SK-N-SH (cell line): ENCODE data around the gene ACTRT3. TPM values are rescaled to one million over a fixed set of nuclear protein-coding genes. Genes with fewer than 3 reads are reported as not detected.
A peak's percentile ranks its signal among the peaks of the same experiment; 100 is the strongest.

Source experiments
- CTCF ChIA-PET: fragments of 300-600, 350-600 bp; formaldehyde crosslinking; extraction: SDS; loops from one replicate; lab custom pipeline; 2021; lab: Yijun Ruan, JAX
- POLR2A ChIA-PET: fragments of 350-600 bp; sonication (Branson Sonifier 250); formaldehyde crosslinking; extraction: SDS; loops from one replicate; lab custom pipeline; 2020; ENCODE audit warnings: antibody characterized with exemption, inconsistent platforms; lab: Yijun Ruan, JAX
- DNase-seq: peaks from one replicate; pipeline ENCODE4 v3.0.0; 2012
- H2AFZ ChIP-seq: fragments of 200-600 bp; sonication (generic); 2 replicates; pipeline ENCODE4 v1.8.1; 2016; ENCODE audit warnings: antibody characterized with exemption, mild to moderate bottlenecking, low read depth
- H3F3A ChIP-seq: fragments of 200-600 bp; sonication (generic); replicated peaks from 2 replicates; pipeline ENCODE3; 2016; ENCODE audit warnings: antibody characterized with exemption, mild to moderate bottlenecking; ENCODE audit not compliant: insufficient read depth
- H3K27ac ChIP-seq, 2 experiments: fragments of 200-500 bp in 1 of 2; fragments of 200-600 bp in 1 of 2; sonication (Bioruptor generic) in 1 of 2; sonication (generic), shearing (Covaris generic) in 1 of 2; 2 replicates each; pipeline versions ENCODE4 v1.5.1 to v1.6.1; 2014 to 2016; ENCODE audit warnings: low read depth in 2 of 2, inconsistent platforms in 1 of 2, low read length in 1 of 2, mild to moderate bottlenecking in 1 of 2, mixed read lengths in 1 of 2
- H3K27me3 ChIP-seq: fragments of 200-600 bp; sonication (generic), shearing (Covaris generic); 2 replicates; pipeline ENCODE4 v1.6.1; 2016; ENCODE audit warnings: mixed run types; ENCODE audit not compliant: insufficient read depth
- H3K36me3 ChIP-seq, 2 experiments: fragments of 200-500 bp in 1 of 2; fragments of 200-600 bp in 1 of 2; sonication (Bioruptor generic) in 1 of 2; sonication (generic) in 1 of 2; replicated peaks in 1 of 2; 2 replicates each; pipeline versions ENCODE3 to v1.5.1; 2014 to 2016; ENCODE audit warnings: low read length in 1 of 2, mild to moderate bottlenecking in 1 of 2; ENCODE audit not compliant: insufficient read depth in 2 of 2, control insufficient read depth in 1 of 2
- H3K4me1 ChIP-seq, 2 experiments: fragments of 200-500 bp in 1 of 2; fragments of 200-600 bp in 1 of 2; sonication (Bioruptor generic) in 1 of 2; sonication (generic), shearing (Covaris generic) in 1 of 2; 2 replicates each; pipeline versions ENCODE4 v1.5.1 to v1.6.1; 2014 to 2016; ENCODE audit warnings: low read depth in 1 of 2, low read length in 1 of 2, mixed run types in 1 of 2; ENCODE audit not compliant: insufficient read depth in 2 of 2, control insufficient read depth in 1 of 2
- H3K4me2 ChIP-seq: fragments of 200-600 bp; sonication (generic), shearing (Covaris generic); 2 replicates; pipeline ENCODE4 v1.6.1; 2017; ENCODE audit warnings: mixed run types
- H3K4me3 ChIP-seq, 2 experiments: fragments of 200-500 bp in 1 of 2; fragments of 200-600 bp in 1 of 2; sonication (Bioruptor generic) in 1 of 2; sonication (generic), shearing (Covaris generic) in 1 of 2; 2 replicates each; pipeline versions ENCODE4 v1.5.1 to v1.8.1; 2014 to 2016; ENCODE audit warnings: low read depth in 2 of 2, inconsistent platforms in 1 of 2, low read length in 1 of 2, mild to moderate bottlenecking in 1 of 2, mixed read lengths in 1 of 2, moderate library complexity in 1 of 2
- H3K79me2 ChIP-seq: fragments of 200-600 bp; sonication (generic); 2 replicates; pipeline ENCODE4 v1.8.1; 2017; ENCODE audit warnings: mild to moderate bottlenecking; ENCODE audit not compliant: insufficient read depth
- H3K9ac ChIP-seq: fragments of 200-600 bp; sonication (generic); 2 replicates; pipeline ENCODE4 v1.6.1; 2017; ENCODE audit warnings: mixed run types
- H3K9me2 ChIP-seq: fragments of 200-600 bp; sonication (generic); 2 replicates; pipeline ENCODE4 v1.6.1; 2017; ENCODE audit warnings: mixed run types
- H3K9me3 ChIP-seq: fragments of 200-600 bp; sonication (generic); 2 replicates; pipeline ENCODE4 v1.6.1; 2017; ENCODE audit warnings: mixed run types, mild to moderate bottlenecking, moderate library complexity
- H4K20me1 ChIP-seq: fragments of 200-600 bp; sonication (generic); 2 replicates; pipeline ENCODE4 v1.6.1; 2017; ENCODE audit warnings: mild to moderate bottlenecking, mixed run types; ENCODE audit not compliant: insufficient read depth
- EP300 ChIP-seq, 2 experiments: IDR thresholded peaks; 2 replicates each; pipeline versions ENCODE4 v1.4.0 to v1.6.1; 2012; ENCODE audit warnings: borderline replicate concordance in 1 of 2, low read depth in 1 of 2, low read length in 1 of 2
- FOSL2 ChIP-seq: IDR thresholded peaks from 2 replicates; pipeline ENCODE4 v1.4.0; 2012; ENCODE audit warnings: low read depth, mild to moderate bottlenecking, moderate library complexity, borderline replicate concordance
- FOXJ3 ChIP-seq: sonication (generic); formaldehyde crosslinking; IDR thresholded peaks from 2 replicates; pipeline ENCODE4 v1.5.1; 2020; ENCODE audit warnings: mild to moderate bottlenecking, missing genetic modification reagents
- FOXM1 ChIP-seq: IDR thresholded peaks from 2 replicates; pipeline ENCODE4 v1.4.0; 2012; ENCODE audit warnings: low read depth, mild to moderate bottlenecking
- MEF2A ChIP-seq: IDR thresholded peaks from 2 replicates; pipeline ENCODE4 v1.4.0; 2012; ENCODE audit warnings: low read depth, borderline replicate concordance
- NRF1 ChIP-seq: IDR thresholded peaks from 2 replicates; pipeline ENCODE4 v1.6.1; 2012; ENCODE audit warnings: low read depth, mild to moderate bottlenecking, low read length
- POLR2AphosphoS5 ChIP-seq: IDR thresholded peaks from 2 replicates; pipeline ENCODE4 v1.6.1; 2012; ENCODE audit warnings: low read depth, low read length
- RAD21 ChIP-seq: IDR thresholded peaks from 2 replicates; pipeline ENCODE4 v1.6.1; 2012; ENCODE audit warnings: mild to moderate bottlenecking, low read length
- RCOR1 ChIP-seq: fragments of 150-350 bp; IDR thresholded peaks from 2 replicates; pipeline ENCODE4 v1.6.1; 2017; ENCODE audit warnings: antibody characterized with exemption, low read length
- RFX5 ChIP-seq: IDR thresholded peaks from 2 replicates; pipeline ENCODE4 v1.6.1; 2012; ENCODE audit warnings: mild to moderate bottlenecking, improper control_type of control experiment, low read length
- SMC3 ChIP-seq: IDR thresholded peaks from 2 replicates; pipeline ENCODE4 v1.6.1; 2012; ENCODE audit warnings: low read depth, low read length, improper control_type of control experiment
- TCF12 ChIP-seq: IDR thresholded peaks from 2 replicates; pipeline ENCODE4 v1.4.0; 2012
- TEAD4 ChIP-seq: IDR thresholded peaks from 2 replicates; pipeline ENCODE4 v1.4.0; 2012; ENCODE audit warnings: mild to moderate bottlenecking, borderline replicate concordance; ENCODE audit not compliant: insufficient read depth
- WGBS: methylation state at CpG from one replicate; pipeline ENCODE4 v1.1.6; 2017; ENCODE audit warnings: low lambda C conversion rate; 5-methylcytosine and 5-hydroxymethylcytosine counted together
- polyA plus RNA-seq, 3 experiments: library from polyadenylated mRNA; depleted of rRNA; stranded (reverse); fragments of >200 nt; gene quantifications; 2 replicates each; pipeline ENCODE4 v1.2.3, GENCODE V29; 2012
- TF ChIP-seq, protein P1 (sequence below): IDR thresholded peaks from 2 replicates; pipeline ENCODE4; 2012
- TF ChIP-seq, protein P2 (sequence below): IDR thresholded peaks from 2 replicates; pipeline ENCODE4 v1.6.1; 2012; ENCODE audit warnings: mild to moderate bottlenecking, low read depth, low read length, moderate library complexity
- TF ChIP-seq, protein P3 (sequence below): IDR thresholded peaks from 2 replicates; pipeline ENCODE4 v1.4.0; 2012; ENCODE audit warnings: low read depth, borderline replicate concordance
- TF ChIP-seq, protein P4 (sequence below): fragments of 150-350 bp; IDR thresholded peaks from 2 replicates; pipeline ENCODE4 v1.6.1; 2016; ENCODE audit warnings: mild to moderate bottlenecking, low read depth, low read length

Gene ACTRT3
- polyA plus RNA-seq, 1 of the 3 experiments (the other 2 are of a cell fraction) = 1.2 TPM

DNA sequence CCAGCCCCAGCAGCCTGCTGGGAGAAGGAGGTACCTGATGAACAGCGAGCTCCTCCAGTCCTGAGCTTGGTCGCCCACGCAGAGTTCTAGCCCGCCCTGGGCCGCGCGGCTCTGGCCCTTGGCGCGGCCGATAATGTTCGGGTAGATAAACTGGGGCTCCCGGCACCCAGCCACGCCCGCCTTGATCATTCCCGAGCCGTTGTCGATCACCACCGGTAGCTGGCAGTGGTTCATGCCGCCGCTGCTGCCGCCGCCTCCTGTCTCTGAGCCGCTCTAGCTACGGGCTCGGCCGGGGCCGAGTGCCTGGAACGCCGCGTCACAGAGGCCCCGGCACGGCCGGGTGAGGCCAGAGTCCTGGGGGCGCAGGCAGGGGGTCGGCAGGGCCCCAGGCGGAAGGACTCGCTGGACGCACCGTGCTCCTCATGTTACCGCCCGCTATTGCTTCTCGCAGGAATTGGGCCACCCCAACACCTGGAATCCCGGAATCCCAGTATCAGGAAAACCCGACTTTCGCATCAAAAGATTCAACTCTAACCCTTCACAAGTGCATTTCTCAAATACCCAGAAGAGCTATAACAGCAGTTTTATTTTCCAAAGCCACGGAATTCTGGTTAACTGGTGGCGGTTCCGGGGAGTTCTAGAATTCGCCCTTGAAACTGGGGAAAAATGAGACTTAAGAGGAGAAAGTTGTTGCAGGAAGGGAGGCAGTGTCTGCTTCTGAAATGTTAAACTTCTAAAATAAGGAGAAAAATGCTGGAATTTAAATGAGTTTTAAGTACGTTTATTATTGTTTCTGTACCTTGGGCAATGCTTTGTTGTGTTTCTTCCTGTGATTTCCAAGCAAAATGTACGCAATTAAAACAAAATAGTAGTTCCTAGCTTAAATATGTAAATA is at the start of gene ACTRT3 (continued):
- TF ChIP-seq TEAD4 (0 out of 2 replicates have a peak, but pooled peaks have one; percentile 31), MEF2A (no peak), RFX5 (no peak), TCF12 (no peak), NRF1 (no peak), RAD21 (no peak), FOSL2 (no peak)
- TF ChIP-seq, protein P1, sequence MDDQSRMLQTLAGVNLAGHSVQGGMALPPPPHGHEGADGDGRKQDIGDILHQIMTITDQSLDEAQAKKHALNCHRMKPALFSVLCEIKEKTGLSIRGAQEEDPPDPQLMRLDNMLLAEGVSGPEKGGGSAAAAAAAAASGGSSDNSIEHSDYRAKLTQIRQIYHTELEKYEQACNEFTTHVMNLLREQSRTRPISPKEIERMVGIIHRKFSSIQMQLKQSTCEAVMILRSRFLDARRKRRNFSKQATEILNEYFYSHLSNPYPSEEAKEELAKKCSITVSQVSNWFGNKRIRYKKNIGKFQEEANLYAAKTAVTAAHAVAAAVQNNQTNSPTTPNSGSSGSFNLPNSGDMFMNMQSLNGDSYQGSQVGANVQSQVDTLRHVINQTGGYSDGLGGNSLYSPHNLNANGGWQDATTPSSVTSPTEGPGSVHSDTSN = peak; percentile 22; the same call in 1 of the 2 replicates
- TF ChIP-seq, protein P2, sequence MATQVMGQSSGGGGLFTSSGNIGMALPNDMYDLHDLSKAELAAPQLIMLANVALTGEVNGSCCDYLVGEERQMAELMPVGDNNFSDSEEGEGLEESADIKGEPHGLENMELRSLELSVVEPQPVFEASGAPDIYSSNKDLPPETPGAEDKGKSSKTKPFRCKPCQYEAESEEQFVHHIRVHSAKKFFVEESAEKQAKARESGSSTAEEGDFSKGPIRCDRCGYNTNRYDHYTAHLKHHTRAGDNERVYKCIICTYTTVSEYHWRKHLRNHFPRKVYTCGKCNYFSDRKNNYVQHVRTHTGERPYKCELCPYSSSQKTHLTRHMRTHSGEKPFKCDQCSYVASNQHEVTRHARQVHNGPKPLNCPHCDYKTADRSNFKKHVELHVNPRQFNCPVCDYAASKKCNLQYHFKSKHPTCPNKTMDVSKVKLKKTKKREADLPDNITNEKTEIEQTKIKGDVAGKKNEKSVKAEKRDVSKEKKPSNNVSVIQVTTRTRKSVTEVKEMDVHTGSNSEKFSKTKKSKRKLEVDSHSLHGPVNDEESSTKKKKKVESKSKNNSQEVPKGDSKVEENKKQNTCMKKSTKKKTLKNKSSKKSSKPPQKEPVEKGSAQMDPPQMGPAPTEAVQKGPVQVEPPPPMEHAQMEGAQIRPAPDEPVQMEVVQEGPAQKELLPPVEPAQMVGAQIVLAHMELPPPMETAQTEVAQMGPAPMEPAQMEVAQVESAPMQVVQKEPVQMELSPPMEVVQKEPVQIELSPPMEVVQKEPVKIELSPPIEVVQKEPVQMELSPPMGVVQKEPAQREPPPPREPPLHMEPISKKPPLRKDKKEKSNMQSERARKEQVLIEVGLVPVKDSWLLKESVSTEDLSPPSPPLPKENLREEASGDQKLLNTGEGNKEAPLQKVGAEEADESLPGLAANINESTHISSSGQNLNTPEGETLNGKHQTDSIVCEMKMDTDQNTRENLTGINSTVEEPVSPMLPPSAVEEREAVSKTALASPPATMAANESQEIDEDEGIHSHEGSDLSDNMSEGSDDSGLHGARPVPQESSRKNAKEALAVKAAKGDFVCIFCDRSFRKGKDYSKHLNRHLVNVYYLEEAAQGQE = no peak

DNA sequence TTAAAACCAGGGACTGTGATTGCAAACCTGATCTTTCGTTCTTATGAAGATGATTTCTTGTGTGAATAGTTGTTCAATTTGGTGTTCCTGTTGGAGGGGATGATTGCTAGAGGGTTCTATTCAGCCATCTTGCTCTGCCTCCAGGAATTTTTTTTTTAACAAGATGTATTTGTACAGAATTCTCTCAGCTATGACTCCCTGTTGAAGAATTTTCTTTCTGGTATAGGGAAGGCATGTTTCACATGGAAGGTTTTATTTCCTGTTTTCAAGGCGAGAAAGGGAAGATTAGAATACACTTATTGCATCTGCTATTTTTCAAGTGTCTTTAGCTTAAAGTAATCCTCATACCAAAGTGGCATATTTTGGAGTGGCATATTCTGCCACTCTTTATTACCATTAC is 49.0 kb upstream of the ACTRT3 start:
- no peaks in the 10 kb centered on the region for H3F3A ChIP-seq
- H3K9me3 ChIP-seq = 0 out of 2 replicates have a peak, but pooled peaks cover 11% of the 10 kb centered on the region
- H3K4me3 ChIP-seq = no peak overlapping the region
- H3K27ac ChIP-seq = peak overlapping the region; percentile 36 to 62; a peak in 3 of 4 replicates
- 62% methylated on average over 2 of the region's 2 CpGs for WGBS
- no peaks in the 10 kb centered on the region for H3K9me2 ChIP-seq
- peak overlapping the region; percentile 47 for H2AFZ ChIP-seq
- no peaks in the 10 kb centered on the region for H4K20me1 ChIP-seq
- ChIA-PET POLR2A (no interaction called here), CTCF (no interaction called here)
- peaks cover 0 to 4% of the 10 kb centered on the region in 2 experiments; a peak in 2 of 4 replicates for H3K4me1 ChIP-seq
- H3K4me2 ChIP-seq = no peak overlapping the region
- no peaks in the 10 kb centered on the region for H3K27me3 ChIP-seq
- H3K79me2 ChIP-seq = no peaks in the 10 kb centered on the region
- H3K36me3 ChIP-seq = no peaks in the 10 kb centered on the region
- no peak overlapping the region for H3K9ac ChIP-seq
- no peak for DNase-seq
- TF ChIP-seq, protein P3, sequence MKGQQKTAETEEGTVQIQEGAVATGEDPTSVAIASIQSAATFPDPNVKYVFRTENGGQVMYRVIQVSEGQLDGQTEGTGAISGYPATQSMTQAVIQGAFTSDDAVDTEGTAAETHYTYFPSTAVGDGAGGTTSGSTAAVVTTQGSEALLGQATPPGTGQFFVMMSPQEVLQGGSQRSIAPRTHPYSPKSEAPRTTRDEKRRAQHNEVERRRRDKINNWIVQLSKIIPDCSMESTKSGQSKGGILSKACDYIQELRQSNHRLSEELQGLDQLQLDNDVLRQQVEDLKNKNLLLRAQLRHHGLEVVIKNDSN = no peak
- TF ChIP-seq, protein P4, sequence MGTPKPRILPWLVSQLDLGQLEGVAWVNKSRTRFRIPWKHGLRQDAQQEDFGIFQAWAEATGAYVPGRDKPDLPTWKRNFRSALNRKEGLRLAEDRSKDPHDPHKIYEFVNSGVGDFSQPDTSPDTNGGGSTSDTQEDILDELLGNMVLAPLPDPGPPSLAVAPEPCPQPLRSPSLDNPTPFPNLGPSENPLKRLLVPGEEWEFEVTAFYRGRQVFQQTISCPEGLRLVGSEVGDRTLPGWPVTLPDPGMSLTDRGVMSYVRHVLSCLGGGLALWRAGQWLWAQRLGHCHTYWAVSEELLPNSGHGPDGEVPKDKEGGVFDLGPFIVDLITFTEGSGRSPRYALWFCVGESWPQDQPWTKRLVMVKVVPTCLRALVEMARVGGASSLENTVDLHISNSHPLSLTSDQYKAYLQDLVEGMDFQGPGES = no peak
- no peak for TF ChIP-seq NRF1
- no peak for TF ChIP-seq POLR2AphosphoS5
- TF ChIP-seq FOXM1 = no peak
- TF ChIP-seq, protein P1 = no peak; the same call in 1 of the 2 replicates
- TF ChIP-seq EP300 (IDR thresholded peaks at IDR 0.05; ENCODE audit: borderline replicate concordance in 1 of 2, low read depth in 1 of 2, low read length in 1 of 2) = no peak
- no peak for TF ChIP-seq MEF2A
- TF ChIP-seq, protein P2 = no peak
- TF ChIP-seq SMC3 = no peak
- TF ChIP-seq FOXJ3 (CRISPR knock-in tag) = no peak
- TF ChIP-seq RCOR1 = no peak
